ENCODE results near the gene EARS2.
"Not testable (repeated sequence)": the region's sequence is repeated elsewhere in the genome, so short reads cannot be mapped to it uniquely, and the experiment has no call there.

The EARS2 gene

GRCh38 chr16:23504453-23505179, 52.5 kb downstream of the EARS2 start:
- peak; percentile 87 for DNase-seq

- no peak for DNase-seq
Measured at GRCh38 chr16:23504076-23504452, 53.1 kb downstream of the EARS2 start.

GRCh38 chr16:23502466-23502865, 54.7 kb downstream of the EARS2 start:
- no peak for DNase-seq

- DNase-seq, result no peak
Measured at GRCh38 chr16:23501291-23501690, 55.9 kb downstream of the EARS2 start.

- DNase-seq, result no peak
Measured at GRCh38 chr16:23500862-23501225, 56.3 kb downstream of the EARS2 start.

GRCh38 chr16:23500212-23500861, 56.8 kb downstream of the EARS2 start:
- no peak for DNase-seq

- no peak for DNase-seq
Measured at GRCh38 chr16:23499801-23500200, 57.3 kb downstream of the EARS2 start.

GRCh38 chr16:23498863-23499262, 58.3 kb downstream of the EARS2 start:
- no peak for DNase-seq

- DNase-seq, result no peak
Measured at GRCh38 chr16:23497543-23497868, 59.6 kb downstream of the EARS2 start.

- no peak for DNase-seq
Measured at GRCh38 chr16:23496821-23497542, 60.2 kb downstream of the EARS2 start.

- no peak for DNase-seq
Measured at GRCh38 chr16:23495671-23496070, 61.5 kb downstream of the EARS2 start.

- no peak for DNase-seq
Measured at GRCh38 chr16:23494188-23494587, 63.0 kb downstream of the EARS2 start.

- DNase-seq, result no peak
Measured at GRCh38 chr16:23491490-23492391, 65.4 kb downstream of the EARS2 start.

GRCh38 chr16:23486480-23486879, 70.7 kb downstream of the EARS2 start:
- no peak for DNase-seq

- DNase-seq, result no peak
Measured at GRCh38 chr16:23485841-23486240, 71.3 kb downstream of the EARS2 start.

GRCh38 chr16:23485257-23485614, 71.9 kb downstream of the EARS2 start:
- no peak for DNase-seq

- DNase-seq, result no peak
Measured at GRCh38 chr16:23484510-23485256, 72.5 kb downstream of the EARS2 start.

GRCh38 chr16:23483492-23483891, 73.7 kb downstream of the EARS2 start:
- DNase-seq, result not testable (repeated sequence)

- DNase-seq, result no peak
Measured at GRCh38 chr16:23482778-23483177, 74.4 kb downstream of the EARS2 start.

- no peak for DNase-seq
Measured at GRCh38 chr16:23480257-23480656, 76.9 kb downstream of the EARS2 start.

- no peak for DNase-seq
Measured at GRCh38 chr16:23479138-23479537, 78.0 kb downstream of the EARS2 start.

- DNase-seq, result no peak
Measured at GRCh38 chr16:23478566-23478965, 78.6 kb downstream of the EARS2 start.

- no peak for DNase-seq
Measured at GRCh38 chr16:23476289-23476688, 80.9 kb downstream of the EARS2 start.

Measured in activated CD8-positive, alpha-beta memory T cell treated with anti-CD3 and anti-CD28 coated beads, Interleukin-2, amount 50 U/mL, for 48 hours (primary cell).